Measurements from ENCODE around the gene IFNL3.

IFNL3 gene

DNA sequence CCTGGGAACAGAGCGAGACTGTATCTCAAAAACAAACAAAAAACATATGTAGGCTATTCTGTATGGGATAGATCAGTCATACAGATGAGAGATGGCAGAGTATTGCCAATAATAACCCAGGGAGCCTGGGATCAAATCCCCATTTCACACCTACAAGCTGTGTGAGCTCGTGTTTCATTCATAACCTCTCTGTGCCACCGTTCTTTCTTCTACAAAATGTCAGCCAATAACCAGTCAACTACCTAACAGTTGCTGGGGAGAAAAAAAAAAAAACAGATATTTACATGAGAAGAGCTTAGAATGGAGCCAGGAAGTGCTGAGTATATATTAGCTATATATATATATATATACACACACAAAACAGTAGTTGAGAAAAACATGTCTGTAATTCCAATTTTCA is 16.9 kb upstream of the IFNL3 start:
- no peak overlapping the region for H3K27ac ChIP-seq (ENCODE audit: poor library complexity, severe bottlenecking)
- H3K4me3 ChIP-seq (ENCODE audit: severe bottlenecking) = no peak overlapping the region
- no peaks in the 10 kb centered on the region for H3K9me3 ChIP-seq (ENCODE audit: severe bottlenecking)
- H3K27me3 ChIP-seq (ENCODE audit: insufficient read depth, poor library complexity, severe bottlenecking) = peaks cover 37% of the 10 kb centered on the region
- TF ChIP-seq, protein P1, sequence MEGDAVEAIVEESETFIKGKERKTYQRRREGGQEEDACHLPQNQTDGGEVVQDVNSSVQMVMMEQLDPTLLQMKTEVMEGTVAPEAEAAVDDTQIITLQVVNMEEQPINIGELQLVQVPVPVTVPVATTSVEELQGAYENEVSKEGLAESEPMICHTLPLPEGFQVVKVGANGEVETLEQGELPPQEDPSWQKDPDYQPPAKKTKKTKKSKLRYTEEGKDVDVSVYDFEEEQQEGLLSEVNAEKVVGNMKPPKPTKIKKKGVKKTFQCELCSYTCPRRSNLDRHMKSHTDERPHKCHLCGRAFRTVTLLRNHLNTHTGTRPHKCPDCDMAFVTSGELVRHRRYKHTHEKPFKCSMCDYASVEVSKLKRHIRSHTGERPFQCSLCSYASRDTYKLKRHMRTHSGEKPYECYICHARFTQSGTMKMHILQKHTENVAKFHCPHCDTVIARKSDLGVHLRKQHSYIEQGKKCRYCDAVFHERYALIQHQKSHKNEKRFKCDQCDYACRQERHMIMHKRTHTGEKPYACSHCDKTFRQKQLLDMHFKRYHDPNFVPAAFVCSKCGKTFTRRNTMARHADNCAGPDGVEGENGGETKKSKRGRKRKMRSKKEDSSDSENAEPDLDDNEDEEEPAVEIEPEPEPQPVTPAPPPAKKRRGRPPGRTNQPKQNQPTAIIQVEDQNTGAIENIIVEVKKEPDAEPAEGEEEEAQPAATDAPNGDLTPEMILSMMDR (IDR thresholded peaks at IDR 0.05; ENCODE audit: poor library complexity, severe bottlenecking) = no peak
- no peak for DNase-seq (ENCODE audit: low spot score)
- no peaks in the 10 kb centered on the region for H3K36me3 ChIP-seq (ENCODE audit: low read depth)
- no peaks in the 10 kb centered on the region for H3K4me1 ChIP-seq (ENCODE audit: insufficient read depth, poor library complexity, severe bottlenecking)
- ATAC-seq (ENCODE audit: low read depth) = no peak

DNA sequence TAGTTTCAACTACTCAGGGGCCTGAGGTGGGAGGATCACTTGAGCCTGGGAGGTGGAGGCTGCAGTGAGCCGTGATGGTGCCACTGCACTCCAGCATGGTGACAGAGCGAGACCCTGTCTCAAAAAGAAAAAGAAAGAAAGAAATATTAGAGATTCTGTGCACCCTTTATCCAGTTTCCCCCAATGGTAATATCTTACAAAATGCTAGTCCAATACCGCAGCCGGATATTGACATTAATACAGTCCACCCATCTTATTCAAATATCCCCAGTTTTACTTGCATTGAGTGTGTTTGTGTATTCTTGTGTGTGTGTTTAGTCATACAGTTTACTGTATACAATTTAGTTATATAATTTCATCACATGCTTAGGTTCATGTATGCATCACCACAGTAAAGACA is 12.4 kb upstream of the IFNL3 start:
- Histone ChIP-seq H3K27ac (ENCODE audit: poor library complexity, severe bottlenecking) (no peak overlapping the region), H3K9me3 (ENCODE audit: severe bottlenecking) (no peaks in the 10 kb centered on the region), H3K4me3 (ENCODE audit: severe bottlenecking) (no peak overlapping the region), H3K36me3 (ENCODE audit: low read depth) (no peaks in the 10 kb centered on the region), H3K27me3 (ENCODE audit: insufficient read depth, poor library complexity, severe bottlenecking) (peaks cover 8% of the 10 kb centered on the region), H3K4me1 (ENCODE audit: insufficient read depth, poor library complexity, severe bottlenecking) (no peaks in the 10 kb centered on the region)
- TF ChIP-seq, protein P1 (IDR thresholded peaks at IDR 0.05; ENCODE audit: poor library complexity, severe bottlenecking) = no peak
- DNase-seq (ENCODE audit: low spot score) (no peak), ATAC-seq (ENCODE audit: low read depth) (no peak)

DNA sequence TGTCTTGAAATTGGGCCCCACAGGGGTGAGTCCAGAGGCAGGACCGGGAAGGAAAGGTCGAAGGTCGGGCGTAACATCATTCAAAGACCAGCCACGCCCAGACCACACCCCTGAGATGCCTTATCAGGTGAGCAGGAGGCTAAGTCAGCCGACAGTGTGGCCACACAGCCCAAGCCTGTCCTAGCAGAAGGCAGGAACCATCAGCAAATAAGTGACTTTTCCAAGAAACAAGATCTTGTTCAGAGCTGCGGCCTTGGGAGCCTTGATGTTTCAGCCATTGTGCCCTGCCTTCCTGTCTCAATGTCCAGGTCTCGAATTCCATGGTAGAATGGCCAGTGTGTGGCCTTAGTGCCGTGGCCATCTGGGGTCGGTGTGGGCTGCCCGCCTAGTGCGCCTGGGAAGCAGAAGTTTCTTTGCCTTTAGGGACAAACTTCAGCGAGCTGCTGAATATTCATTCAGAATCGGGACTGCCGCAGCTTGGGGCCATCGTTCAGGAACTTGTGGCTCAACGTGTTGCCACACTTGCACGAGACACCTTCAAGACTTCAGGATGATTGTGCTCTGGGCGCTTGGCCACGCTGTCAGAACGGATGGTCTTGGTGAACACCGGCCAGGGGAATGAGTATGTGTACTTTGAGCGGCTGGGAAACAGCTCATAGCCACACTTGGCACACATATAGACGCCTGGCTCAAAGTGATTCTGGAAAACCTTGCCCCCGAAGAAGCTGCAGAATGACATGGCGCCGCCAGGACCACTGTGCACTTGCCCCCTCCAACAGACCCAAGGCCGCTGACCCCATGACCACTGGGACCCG is 9.9 kb upstream of the IFNL3 start:
- Histone ChIP-seq H3K4me1 (ENCODE audit: insufficient read depth, poor library complexity, severe bottlenecking) (no peaks in the 10 kb centered on the region), H3K27ac (ENCODE audit: poor library complexity, severe bottlenecking) (no peak overlapping the region), H3K9me3 (ENCODE audit: severe bottlenecking) (no peaks in the 10 kb centered on the region), H3K4me3 (ENCODE audit: severe bottlenecking) (no peak overlapping the region), H3K36me3 (ENCODE audit: low read depth) (no peaks in the 10 kb centered on the region), H3K27me3 (ENCODE audit: insufficient read depth, poor library complexity, severe bottlenecking) (peaks cover 7% of the 10 kb centered on the region)
- TF ChIP-seq, protein P1 (IDR thresholded peaks at IDR 0.05; ENCODE audit: poor library complexity, severe bottlenecking) = no peak
- ATAC-seq (ENCODE audit: low read depth) = no peak
- no peak for DNase-seq (ENCODE audit: low spot score)

DNA sequence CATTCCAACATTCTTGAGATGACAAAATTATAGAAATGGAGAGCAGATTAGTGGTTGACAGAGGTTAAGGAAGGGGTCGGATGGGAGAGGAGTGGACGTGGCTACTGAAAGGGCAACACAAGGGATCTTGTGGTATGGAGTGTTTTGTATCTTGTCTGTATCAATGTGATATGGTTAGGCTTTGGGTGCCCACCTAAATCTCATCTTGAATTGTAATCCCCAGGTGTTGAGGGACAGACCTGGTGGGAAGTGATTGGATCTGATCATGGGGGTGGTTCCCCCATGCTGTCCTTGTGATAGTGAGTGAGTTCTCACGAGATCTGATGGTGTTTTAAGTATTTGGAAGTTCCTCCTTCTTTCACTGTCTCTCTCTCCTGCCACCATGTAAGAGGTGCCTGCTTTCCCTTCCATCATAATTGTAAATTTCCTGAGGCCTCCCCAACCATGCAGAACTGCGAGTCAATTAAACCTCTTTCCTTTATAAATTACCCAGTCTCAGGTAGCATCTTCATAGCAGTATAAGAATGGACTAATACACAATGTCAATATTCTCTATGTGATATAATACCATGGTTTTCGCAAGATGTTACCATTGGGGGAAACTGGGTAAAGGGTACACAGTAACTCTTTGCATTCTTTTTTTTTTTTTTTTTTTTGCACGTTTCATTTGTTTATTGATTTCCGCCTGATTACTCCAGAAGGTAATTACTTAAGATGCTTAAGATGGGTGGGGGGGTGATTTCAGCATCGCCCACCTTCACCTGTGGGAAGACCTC is 8.8 kb upstream of the IFNL3 start:
- peaks cover 19% of the 10 kb centered on the region for H3K27me3 ChIP-seq (ENCODE audit: insufficient read depth, poor library complexity, severe bottlenecking)
- no peak overlapping the region for H3K27ac ChIP-seq (ENCODE audit: poor library complexity, severe bottlenecking)
- no peak overlapping the region for H3K4me3 ChIP-seq (ENCODE audit: severe bottlenecking)
- H3K36me3 ChIP-seq (ENCODE audit: low read depth) = no peaks in the 10 kb centered on the region
- no peaks in the 10 kb centered on the region for H3K9me3 ChIP-seq (ENCODE audit: severe bottlenecking)
- H3K4me1 ChIP-seq (ENCODE audit: insufficient read depth, poor library complexity, severe bottlenecking) = no peaks in the 10 kb centered on the region
- ATAC-seq (ENCODE audit: low read depth) = no peak
- TF ChIP-seq, protein P1 (IDR thresholded peaks at IDR 0.05; ENCODE audit: poor library complexity, severe bottlenecking) = no peak
- no peak for DNase-seq (ENCODE audit: low spot score)

All from RWPE2 (cell line).